Islet precursor cell (in vitro differentiated cells): ENCODE measurements around the gene OTULINL.

Source experiments
- DNase-seq: peaks from one replicate; pipeline ENCODE4 v3.0.0-alpha.2; 2018

OTULINL gene

DNA sequence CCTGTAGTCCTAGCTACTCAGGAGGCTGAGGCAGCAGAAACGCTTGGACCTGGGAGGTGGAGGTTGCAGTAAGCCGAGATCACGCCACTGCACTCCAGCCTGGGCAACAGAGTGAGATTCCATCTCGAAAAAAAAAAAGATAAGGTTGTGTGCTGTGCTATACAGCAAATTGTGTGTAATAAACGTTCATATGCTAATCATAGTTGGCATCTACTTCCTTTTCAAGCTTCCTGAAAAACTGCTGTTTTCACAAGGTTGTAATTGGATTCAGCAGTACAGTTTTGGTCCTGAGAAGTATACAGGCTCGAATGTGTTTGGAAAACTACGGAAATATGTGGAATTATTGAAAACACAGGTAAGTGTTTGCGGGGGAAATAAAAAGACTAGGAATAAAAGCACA lies 25.5 kb downstream of the OTULINL start:
- DNase-seq, result no peak

DNA sequence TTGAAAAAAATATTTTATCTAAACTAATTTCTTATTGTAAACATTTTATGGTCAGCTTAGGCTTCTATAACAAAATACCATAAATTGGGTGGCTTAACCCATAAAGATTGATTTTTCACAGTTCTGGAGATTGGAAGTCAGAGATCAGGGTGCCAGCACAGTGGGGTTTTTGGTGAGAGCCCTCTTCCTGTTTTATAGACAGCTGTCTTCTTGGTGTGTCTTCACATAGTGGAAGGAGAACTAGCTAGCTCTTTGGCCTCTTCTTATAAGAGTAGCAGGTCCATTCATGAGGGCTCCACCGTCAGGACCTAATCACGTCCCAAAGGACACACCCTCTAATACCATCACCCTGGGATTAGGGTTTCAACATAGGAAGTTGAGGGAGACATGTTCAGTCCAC lies 26.6 kb downstream of the OTULINL start:
- no peak for DNase-seq

DNA sequence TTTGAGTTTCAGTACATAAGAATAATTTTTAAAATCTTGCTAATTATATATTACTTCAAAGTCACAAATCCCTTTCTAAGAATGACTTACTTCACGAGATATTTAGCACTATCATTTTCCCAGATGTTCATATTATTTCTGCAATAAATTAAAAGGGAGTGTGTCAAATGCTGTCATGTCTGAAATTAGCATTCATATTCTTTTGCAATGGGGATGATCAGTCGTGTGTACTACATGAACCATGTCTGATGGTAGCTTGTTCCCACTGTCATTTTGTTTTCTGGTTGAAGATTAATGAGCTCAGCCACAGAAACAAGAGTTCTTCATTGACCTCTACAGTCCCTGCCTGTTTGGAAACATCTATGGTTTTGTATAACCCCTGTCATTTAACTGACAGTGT lies 30.1 kb downstream of the OTULINL start:
- DNase-seq, result no peak

DNA sequence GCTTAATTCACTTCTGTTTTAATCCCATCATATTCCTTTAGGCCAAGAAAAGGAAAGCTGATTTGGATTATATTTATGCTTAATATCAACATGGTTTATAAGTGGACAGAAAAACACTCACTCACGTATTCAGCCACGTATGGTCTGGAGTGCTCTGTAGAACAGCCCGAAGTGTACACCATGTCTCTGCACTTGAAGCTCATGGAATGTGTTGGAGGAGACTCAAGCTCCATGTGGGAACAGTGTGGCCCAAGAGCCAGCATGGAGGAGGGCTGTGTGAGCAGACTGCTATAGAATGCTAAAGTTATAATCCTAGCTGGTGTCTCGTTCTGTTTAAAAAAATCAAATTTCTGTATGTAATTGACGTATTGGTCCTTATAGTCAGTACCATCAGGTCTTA lies 32.9 kb downstream of the OTULINL start:
- no peak for DNase-seq

DNA sequence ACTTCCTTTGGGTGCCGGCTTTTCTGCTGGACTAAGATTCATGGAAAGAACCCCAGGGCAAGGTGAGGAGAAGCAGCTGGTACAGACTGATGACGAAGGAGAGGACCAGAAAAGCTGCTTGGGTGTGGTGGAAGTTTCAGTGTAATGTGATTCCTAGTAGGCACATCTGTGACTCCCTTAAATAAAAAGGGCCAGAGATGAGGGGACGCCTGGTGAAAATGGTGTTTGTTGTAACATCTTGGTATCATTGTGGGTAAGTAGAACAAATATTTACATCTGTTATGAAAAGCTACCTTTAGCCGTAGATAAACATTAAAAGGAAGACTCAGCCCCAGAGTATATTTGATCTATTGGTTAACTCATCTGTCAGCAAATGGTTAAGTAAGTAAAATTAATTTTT lies 33.8 kb downstream of the OTULINL start:
- DNase-seq, result no peak

DNA sequence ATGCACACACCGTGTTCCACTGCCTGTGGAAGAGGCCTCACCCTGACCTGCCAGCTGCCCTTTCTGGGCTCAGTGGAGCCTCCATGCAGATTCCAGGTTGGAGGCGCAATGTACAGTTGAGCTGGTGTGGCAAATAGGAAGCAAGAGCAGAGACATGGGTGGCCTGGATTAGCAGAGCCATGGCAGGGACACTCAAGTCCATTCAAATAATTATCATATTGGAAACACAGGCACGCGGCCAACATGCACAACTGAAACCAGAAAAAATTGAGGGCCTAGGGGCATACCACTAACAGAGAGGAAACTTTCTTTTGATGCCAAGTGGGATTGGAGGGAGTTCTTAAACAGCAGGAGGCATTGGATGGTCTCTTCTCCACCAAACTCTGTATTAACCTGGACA lies 35.8 kb downstream of the OTULINL start:
- DNase-seq, result no peak

DNA sequence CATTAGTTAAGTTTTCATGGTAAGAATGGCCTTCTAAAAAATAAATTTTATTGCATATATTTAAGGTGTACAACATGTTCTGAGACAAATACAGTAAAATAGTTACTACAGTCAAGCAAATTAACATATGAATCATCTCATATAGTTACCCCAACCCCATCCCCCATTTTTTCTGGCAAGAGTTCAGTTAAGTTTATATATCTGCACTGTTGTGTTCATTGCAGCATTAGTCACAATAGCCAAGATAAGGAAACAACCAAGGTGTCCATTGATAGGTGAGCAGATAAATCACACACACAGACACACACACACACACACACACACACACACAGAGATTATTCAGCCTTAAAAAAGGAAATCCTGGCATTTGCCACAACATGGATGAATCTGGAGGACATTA lies 45.7 kb downstream of the OTULINL start:
- DNase-seq, result no peak

DNA sequence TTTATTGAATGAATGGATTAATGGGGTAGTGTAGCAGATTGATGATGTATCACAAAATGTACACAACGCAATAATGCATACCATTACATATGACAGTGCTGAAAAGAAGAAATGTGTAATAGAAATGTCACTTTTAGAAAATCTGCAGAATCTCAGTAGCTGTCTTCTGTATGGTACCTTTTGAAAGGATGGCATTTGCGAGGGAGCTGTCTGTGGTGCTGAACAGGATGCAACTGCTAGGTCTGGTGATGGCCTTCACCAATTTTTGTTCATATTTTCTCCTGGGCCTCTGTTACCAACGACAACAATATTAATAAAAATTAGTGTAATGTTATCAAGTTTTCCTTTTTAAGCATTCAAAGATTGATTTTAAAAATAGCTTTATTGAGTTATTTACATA lies 46.8 kb downstream of the OTULINL start:
- DNase-seq, result peak; percentile 73

DNA sequence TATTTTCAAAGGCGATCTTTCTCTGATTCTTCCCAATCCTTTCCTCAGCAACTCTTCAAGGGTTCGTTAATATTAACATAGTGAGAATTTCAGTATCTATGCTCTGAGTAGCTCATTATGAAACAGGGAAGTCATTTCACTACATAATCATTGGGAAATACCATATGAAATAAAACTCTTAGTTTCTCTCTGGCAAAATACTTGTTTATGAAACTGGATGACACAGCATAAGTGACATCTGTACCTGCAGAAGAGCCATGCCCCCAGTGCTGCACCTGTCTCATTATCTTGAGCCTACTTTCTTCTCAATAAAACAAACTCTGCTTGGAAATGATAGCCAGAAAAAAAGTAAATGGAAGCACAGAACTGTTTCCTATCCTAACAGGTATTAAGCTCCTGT lies 49.1 kb downstream of the OTULINL start:
- no peak for DNase-seq

DNA sequence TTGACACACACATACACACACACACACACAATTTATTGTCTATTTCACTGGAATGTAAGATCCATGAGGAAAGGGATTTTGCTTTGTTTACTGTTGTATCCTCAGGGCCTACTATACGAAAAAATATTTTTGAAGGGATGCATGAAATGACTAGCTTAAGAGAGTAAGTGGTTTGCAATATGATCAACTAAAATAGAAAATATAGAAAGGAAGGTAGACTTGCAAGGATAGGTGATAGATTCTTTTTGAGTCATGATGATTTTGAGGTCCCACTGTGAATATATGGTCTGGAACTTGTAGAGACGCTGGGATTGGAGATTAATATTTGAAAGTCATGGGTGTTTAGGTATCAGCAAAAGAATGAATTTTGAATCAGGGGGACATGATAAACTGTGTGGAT lies 54.1 kb downstream of the OTULINL start:
- DNase-seq, result no peak

DNA sequence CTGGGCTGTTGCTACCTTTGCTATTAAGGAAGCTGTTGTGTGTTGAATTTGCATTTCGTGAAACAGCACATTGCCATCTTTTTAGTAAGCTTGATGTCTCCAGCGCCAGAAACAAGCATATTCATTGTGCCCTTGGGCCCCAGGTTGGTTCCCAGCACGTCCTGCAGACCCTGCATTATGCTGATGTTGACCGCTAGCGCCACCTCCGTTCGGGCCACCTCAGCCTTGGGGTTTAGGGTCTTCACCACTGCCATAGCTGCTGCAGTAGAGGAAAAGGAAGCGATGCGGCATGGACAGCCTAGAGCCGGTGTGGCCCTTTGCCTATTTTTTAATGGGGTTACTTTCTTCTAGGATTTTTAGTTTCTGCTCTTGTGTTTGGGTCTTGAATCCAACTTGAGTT lies 59.2 kb downstream of the OTULINL start:
- no peak for DNase-seq

DNA sequence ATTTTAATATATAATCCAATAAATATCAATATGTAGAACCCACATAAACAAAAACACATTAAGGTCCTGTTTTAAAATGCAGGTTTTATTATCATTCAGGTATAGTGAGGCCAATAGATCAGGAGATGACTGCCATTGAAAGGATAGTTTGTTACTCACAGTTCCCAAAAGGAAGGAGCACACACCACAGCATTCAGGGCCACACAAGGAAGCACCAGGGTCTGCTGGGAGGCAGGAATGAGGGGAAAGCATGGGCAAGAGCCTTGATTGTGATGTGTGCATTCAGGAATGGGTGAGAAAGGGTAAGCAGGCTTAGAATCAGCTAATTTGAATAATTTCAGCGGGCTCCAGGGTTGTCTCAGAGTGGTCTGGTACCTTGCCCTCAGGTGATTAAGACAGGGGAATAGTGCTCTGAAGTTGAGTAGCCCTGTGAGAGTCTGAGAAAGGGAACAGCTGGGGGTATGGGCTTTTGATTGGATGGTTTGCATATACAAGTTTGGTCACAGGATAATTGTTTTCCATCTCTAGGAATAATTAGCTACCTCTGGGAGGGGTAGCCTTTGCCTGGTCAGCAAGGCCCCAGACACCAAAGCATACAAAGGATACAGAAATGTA lies 63.1 kb downstream of the OTULINL start:
- DNase-seq, result no peak

DNA sequence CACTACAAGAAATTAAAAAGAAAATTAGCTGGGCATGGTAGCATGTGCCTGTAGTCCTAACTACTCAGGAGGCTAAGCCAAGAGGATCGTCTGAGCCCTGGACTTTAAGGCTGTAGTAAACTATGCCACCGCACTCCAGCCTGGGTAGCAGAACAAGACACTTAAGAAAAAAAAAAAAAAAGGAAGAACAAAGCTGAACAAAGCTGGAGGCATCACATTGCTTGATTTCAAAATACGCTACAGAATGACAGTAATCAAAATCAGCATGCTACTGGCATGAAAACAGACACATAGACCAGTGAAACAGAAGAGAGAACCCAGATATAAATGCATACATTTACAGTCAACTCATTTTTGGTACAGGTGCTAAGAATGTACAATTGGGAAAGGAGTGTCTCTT lies 68.5 kb downstream of the OTULINL start:
- no peak for DNase-seq

DNA sequence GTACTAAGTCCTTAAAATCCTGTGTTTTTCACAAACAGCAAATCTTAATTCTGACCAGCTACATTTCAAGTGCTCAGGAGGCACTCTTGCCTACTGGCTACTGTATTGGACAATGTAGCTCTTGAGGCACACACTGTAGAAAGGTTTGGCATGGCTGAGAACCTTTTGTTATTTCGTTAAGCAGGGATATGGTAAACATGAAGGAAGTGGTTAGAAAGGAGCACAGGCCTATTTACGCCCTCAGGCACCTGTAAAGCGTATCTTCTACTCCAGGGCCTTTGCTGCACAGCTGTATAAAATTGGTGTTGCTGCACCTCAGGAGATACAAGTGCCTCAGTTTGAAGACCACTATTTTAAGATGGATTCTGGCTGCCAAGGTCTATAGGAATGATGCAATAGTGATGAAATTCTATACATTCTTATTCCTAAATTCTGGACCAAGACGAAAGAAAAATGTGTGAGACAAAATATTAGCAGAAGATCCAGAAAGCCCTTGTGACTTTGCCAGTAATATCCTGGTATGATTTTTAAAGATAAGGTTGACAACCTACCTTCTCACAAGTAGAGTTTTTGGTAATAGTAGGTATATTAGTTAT lies 73.7 kb downstream of the OTULINL start:
- DNase-seq, result no peak

DNA sequence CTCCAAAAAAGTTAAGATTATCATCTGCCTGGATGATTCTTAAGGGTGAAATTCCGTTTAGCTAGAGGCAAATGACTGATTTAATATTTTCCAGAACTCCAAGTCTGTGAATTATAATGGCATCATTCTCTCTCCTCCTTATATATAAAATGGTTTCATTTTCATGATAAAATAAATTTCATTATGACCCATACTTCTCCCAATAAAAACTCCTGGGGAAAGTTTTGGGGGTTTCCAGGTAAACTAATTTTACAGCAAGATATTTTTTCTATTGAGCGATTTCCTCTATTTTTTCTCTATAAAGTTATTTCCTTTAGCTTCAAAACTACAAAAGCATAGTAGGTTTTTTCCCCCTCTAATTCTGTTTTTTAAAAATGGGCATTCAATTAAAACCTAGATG lies 75.3 kb downstream of the OTULINL start:
- no peak for DNase-seq

DNA sequence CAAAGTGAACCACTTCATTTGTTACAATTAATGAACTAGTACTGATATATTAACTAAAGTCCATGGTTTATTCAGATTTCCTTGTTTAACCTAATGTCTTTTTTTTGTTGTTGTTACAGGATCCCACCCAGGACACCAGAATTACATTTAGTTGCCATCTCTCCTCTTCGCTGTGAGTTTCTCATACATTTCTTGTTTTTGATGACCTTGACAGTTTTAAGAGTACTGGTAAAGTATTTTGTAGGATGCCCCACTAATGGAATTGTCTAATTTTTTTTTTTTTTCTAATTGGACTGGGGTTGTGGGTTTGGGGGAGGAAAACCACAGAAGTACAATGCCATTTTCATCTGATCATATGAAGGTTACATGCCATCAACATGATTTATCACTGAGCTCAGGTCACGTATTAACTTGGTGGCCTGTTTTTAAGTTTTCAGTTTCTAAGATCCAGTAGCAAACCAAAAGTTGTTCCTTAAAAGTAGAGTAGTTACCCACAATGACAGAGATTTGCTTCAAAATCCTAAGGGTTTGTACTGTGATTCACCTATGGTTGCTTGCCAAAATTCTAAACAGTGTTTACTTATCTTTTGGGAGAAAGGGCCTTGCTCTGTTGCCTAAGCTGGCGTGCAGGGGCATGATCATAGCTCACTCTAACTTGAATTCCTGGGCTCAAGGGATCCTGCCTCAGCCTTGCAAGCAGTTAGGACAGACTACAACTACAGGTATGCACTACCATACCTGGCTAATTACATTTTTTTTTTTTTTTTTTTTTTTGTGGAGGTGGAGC lies 78.4 kb downstream of the OTULINL start:
- DNase-seq, result no peak

DNA sequence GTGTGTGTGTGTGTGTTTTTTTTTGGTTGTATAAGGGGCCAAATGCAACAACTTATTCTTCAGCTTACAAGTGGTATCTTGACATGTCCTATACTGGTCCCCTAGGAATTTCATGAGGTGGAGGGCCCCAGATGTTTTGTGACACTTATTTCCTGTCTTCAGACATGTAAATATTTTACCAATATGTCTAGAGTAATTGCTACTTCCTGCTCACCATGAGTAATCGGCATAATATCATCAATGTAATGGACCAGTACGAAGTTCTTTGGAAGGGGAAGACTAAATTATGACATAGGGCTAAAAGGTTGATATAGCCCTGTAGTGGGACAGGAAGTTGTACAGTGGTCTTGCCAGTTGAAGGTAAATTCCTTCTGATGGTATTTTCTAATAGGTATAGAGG lies 79.2 kb downstream of the OTULINL start:
- no peak for DNase-seq
